HG03280 (cell line): ENCODE data around the gene WNT7B.

ENCODE experiments used
- ATAC-seq: cut with Tn5 transposase; IDR thresholded peaks from one replicate; pipeline ENCODE4 v1.9.1; 2021; ENCODE audit warnings: mild to moderate bottlenecking, moderate library complexity; ENCODE audit not compliant: unreplicated experiment

Gene WNT7B

GRCh38 chr22:45960477-45961386 lies 16.2 kb downstream of the WNT7B start:
- no peak for ATAC-seq

- no peak for ATAC-seq
Measured at GRCh38 chr22:45959719-45960476, 17.1 kb downstream of the WNT7B start.

GRCh38 chr22:45958971-45959370 lies 18.0 kb downstream of the WNT7B start:
- ATAC-seq = no peak

GRCh38 chr22:45957826-45958225 lies 19.1 kb downstream of the WNT7B start:
- no peak for ATAC-seq

- ATAC-seq = no peak
Measured at GRCh38 chr22:45953178-45953577, 23.8 kb downstream of the WNT7B start.

GRCh38 chr22:45952553-45952952 lies 24.4 kb downstream of the WNT7B start:
- ATAC-seq = no peak

GRCh38 chr22:45952151-45952550 lies 24.8 kb downstream of the WNT7B start:
- no peak for ATAC-seq

GRCh38 chr22:45949891-45950290 lies 27.1 kb downstream of the WNT7B start:
- ATAC-seq = no peak

GRCh38 chr22:45949258-45949870 lies 27.6 kb downstream of the WNT7B start:
- no peak for ATAC-seq

- no peak for ATAC-seq
Measured at GRCh38 chr22:45948081-45948648, 28.8 kb downstream of the WNT7B start.

- ATAC-seq = no peak
Measured at GRCh38 chr22:45946805-45947600, 30.0 kb downstream of the WNT7B start.

- ATAC-seq = no peak
Measured at GRCh38 chr22:45945621-45946106, 31.3 kb downstream of the WNT7B start.

GRCh38 chr22:45942787-45943493 lies 34.0 kb downstream of the WNT7B start:
- ATAC-seq = no peak

GRCh38 chr22:45942344-45942743 lies 34.6 kb downstream of the WNT7B start:
- ATAC-seq = no peak

- no peak for ATAC-seq
Measured at GRCh38 chr22:45938913-45939312, 38.0 kb downstream of the WNT7B start.

- no peak for ATAC-seq
Measured at GRCh38 chr22:45937960-45938359, 39.0 kb downstream of the WNT7B start.

- ATAC-seq = no peak
Measured at GRCh38 chr22:45935573-45935972, 41.4 kb downstream of the WNT7B start.

GRCh38 chr22:45934659-45935341 lies 42.2 kb downstream of the WNT7B start:
- ATAC-seq = no peak

- ATAC-seq = no peak
Measured at GRCh38 chr22:45934168-45934564, 42.8 kb downstream of the WNT7B start.
